ENCODE results near the gene SCN8A. TPM values are rescaled to one million over a fixed set of nuclear protein-coding genes. Genes with fewer than 3 reads are reported as not detected.

The SCN8A gene
- total and polyA plus RNA-seq, 4 donors = 0.06 to 0.77 (median 0.26) TPM

DNA sequence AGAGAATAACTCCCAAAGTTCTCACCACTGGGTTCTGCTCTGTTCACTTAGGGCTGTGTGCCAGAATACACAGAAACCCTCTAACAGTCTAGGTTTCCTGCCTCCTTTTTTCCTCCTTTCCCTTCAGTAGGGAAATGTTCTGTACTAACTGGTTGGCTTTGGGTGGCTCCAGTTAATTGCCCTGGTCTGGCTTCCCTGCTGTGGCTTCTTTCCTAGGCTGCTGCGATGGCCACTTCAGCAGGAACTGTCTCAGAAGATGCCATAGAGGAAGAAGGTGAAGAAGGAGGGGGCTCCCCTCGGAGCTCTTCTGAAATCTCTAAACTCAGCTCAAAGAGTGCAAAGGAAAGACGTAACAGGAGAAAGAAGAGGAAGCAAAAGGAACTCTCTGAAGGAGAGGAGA lies 115.2 kb downstream of the SCN8A start:
- no peaks in the 10 kb centered on the region for H3K9me3 ChIP-seq (ENCODE audit: control insufficient read depth in 4 of 4, insufficient read depth in 3 of 4, low read length in 3 of 4)
- H3K27ac ChIP-seq (ENCODE audit: low read depth in 1 of 2, low read length in 1 of 2) = no peak overlapping the region
- DNase-seq (no peak), ATAC-seq (ENCODE audit: insufficient read depth, low FRiP score) (no peak)
- TF ChIP-seq, protein P1, sequence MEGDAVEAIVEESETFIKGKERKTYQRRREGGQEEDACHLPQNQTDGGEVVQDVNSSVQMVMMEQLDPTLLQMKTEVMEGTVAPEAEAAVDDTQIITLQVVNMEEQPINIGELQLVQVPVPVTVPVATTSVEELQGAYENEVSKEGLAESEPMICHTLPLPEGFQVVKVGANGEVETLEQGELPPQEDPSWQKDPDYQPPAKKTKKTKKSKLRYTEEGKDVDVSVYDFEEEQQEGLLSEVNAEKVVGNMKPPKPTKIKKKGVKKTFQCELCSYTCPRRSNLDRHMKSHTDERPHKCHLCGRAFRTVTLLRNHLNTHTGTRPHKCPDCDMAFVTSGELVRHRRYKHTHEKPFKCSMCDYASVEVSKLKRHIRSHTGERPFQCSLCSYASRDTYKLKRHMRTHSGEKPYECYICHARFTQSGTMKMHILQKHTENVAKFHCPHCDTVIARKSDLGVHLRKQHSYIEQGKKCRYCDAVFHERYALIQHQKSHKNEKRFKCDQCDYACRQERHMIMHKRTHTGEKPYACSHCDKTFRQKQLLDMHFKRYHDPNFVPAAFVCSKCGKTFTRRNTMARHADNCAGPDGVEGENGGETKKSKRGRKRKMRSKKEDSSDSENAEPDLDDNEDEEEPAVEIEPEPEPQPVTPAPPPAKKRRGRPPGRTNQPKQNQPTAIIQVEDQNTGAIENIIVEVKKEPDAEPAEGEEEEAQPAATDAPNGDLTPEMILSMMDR (IDR thresholded peaks at IDR 0.05; ENCODE audit: control extremely low read depth, extremely low read depth) = no peak
- H3K36me3 ChIP-seq (ENCODE audit: control insufficient read depth in 4 of 4, insufficient read depth in 4 of 4, low read length in 4 of 4) = peaks cover 0 to 1% (median 0%) of the 10 kb centered on the region in 4 donors
- no peaks in the 10 kb centered on the region for H3K27me3 ChIP-seq (ENCODE audit: control insufficient read depth in 3 of 3, insufficient read depth in 3 of 3, low read length in 2 of 3)
- H3K4me1 ChIP-seq (ENCODE audit: control insufficient read depth in 5 of 5, insufficient read depth in 5 of 5, low read length in 5 of 5) = no peaks in the 10 kb centered on the region
- H3K9ac ChIP-seq (ENCODE audit: insufficient read depth in 1 of 2, low read length in 2 of 2) = no peak overlapping the region
- H3K4me3 ChIP-seq = no peak overlapping the region
- 43 to 74% methylated on average over 3 of the region's 3 CpGs for WGBS, 2 donors

- TF ChIP-seq, protein P1 (IDR thresholded peaks at IDR 0.05; ENCODE audit: control extremely low read depth, extremely low read depth) = no peak
- no peak for DNase-seq
- Histone ChIP-seq H3K4me1 (ENCODE audit: control insufficient read depth in 5 of 5, insufficient read depth in 5 of 5, low read length in 5 of 5) (no peaks in the 10 kb centered on the region), H3K9ac (ENCODE audit: insufficient read depth in 1 of 2, low read length in 2 of 2) (no peak overlapping the region), H3K4me3 (no peak overlapping the region), H3K27ac (ENCODE audit: low read depth in 1 of 2, low read length in 1 of 2) (no peak overlapping the region), H3K27me3 (ENCODE audit: control insufficient read depth in 3 of 3, insufficient read depth in 3 of 3, low read length in 2 of 3) (no peaks in the 10 kb centered on the region), H3K36me3 (ENCODE audit: control insufficient read depth in 4 of 4, insufficient read depth in 4 of 4, low read length in 4 of 4) (no peaks in the 10 kb centered on the region), H3K9me3 (ENCODE audit: control insufficient read depth in 4 of 4, insufficient read depth in 3 of 4, low read length in 3 of 4) (no peaks in the 10 kb centered on the region)
- no peak for ATAC-seq (ENCODE audit: insufficient read depth, low FRiP score)
- WGBS, 2 donors = 84 to 90% methylated on average over 2 of the region's 2 CpGs
Measured at GRCh38 chr12:51714666-51715065, 123.6 kb downstream of the SCN8A start.

- 93 to 95% methylated on average over 3 of the region's 3 CpGs for WGBS, 2 donors
- H3K9me3 ChIP-seq (ENCODE audit: control insufficient read depth in 4 of 4, insufficient read depth in 3 of 4, low read length in 3 of 4) = no peaks in the 10 kb centered on the region
Measured at GRCh38 chr12:51717326-51717925, 126.4 kb downstream of the SCN8A start.

More at GRCh38 chr12:51717326-51717925, 126.4 kb downstream of the SCN8A start:
- H3K27ac ChIP-seq (ENCODE audit: low read depth in 1 of 2, low read length in 1 of 2) = no peak overlapping the region
- ATAC-seq (ENCODE audit: insufficient read depth, low FRiP score) (no peak), DNase-seq (no peak)
- peaks cover 0 to 4% (median 0%) of the 10 kb centered on the region in 5 donors for H3K4me1 ChIP-seq (ENCODE audit: control insufficient read depth in 5 of 5, insufficient read depth in 5 of 5, low read length in 5 of 5)
- no peak overlapping the region for H3K4me3 ChIP-seq
- no peaks in the 10 kb centered on the region for H3K36me3 ChIP-seq (ENCODE audit: control insufficient read depth in 4 of 4, insufficient read depth in 4 of 4, low read length in 4 of 4)
- TF ChIP-seq, protein P1 (IDR thresholded peaks at IDR 0.05; ENCODE audit: control extremely low read depth, extremely low read depth) = no peak
- peaks cover 0 to 9% (median 7%) of the 10 kb centered on the region in 3 donors for H3K27me3 ChIP-seq (ENCODE audit: control insufficient read depth in 3 of 3, insufficient read depth in 3 of 3, low read length in 2 of 3)
- H3K9ac ChIP-seq (ENCODE audit: insufficient read depth in 1 of 2, low read length in 2 of 2) = no peak overlapping the region
